Measurements from ENCODE around the gene EIF2B2.

Gene EIF2B2

GRCh38 chr14:74974364-74975058 lies 28.2 kb upstream of the EIF2B2 start:
- peaks cover 2% of the 10 kb centered on the region for H3K4me1 ChIP-seq (ENCODE audit: control insufficient read depth, insufficient read depth, low read length, unreplicated experiment)
- no peaks in the 10 kb centered on the region for H3K36me3 ChIP-seq (ENCODE audit: insufficient read depth, low read length)
- H3K79me2 ChIP-seq (ENCODE audit: control insufficient read depth, insufficient read depth, low read length, unreplicated experiment): no peaks in the 10 kb centered on the region
- no peak overlapping the region for H2AFZ ChIP-seq (ENCODE audit: low read length, unreplicated experiment)
- H3K27ac ChIP-seq (ENCODE audit: low read depth, low read length): no peak overlapping the region
- H3K27me3 ChIP-seq (ENCODE audit: insufficient read depth, low read length): no peaks in the 10 kb centered on the region
- H3K4me3 ChIP-seq (ENCODE audit: low read depth, low read length): no peak overlapping the region

- Histone ChIP-seq H3K27me3 (ENCODE audit: insufficient read depth, low read length) (no peaks in the 10 kb centered on the region), H3K79me2 (ENCODE audit: control insufficient read depth, insufficient read depth, low read length, unreplicated experiment) (no peaks in the 10 kb centered on the region), H2AFZ (ENCODE audit: low read length, unreplicated experiment) (no peak overlapping the region), H3K27ac (ENCODE audit: low read depth, low read length) (no peak overlapping the region), H3K36me3 (ENCODE audit: insufficient read depth, low read length) (no peaks in the 10 kb centered on the region), H3K4me1 (ENCODE audit: control insufficient read depth, insufficient read depth, low read length, unreplicated experiment) (peaks cover 9% of the 10 kb centered on the region), H3K4me3 (ENCODE audit: low read depth, low read length) (no peak overlapping the region)
Observed at GRCh38 chr14:74975059-74975810, 27.5 kb upstream of the EIF2B2 start.

- no peaks in the 10 kb centered on the region for H3K79me2 ChIP-seq (ENCODE audit: control insufficient read depth, insufficient read depth, low read length, unreplicated experiment)
- no peak overlapping the region for H3K4me3 ChIP-seq (ENCODE audit: low read depth, low read length)
- no peaks in the 10 kb centered on the region for H3K27me3 ChIP-seq (ENCODE audit: insufficient read depth, low read length)
- no peak overlapping the region for H3K27ac ChIP-seq (ENCODE audit: low read depth, low read length)
- no peaks in the 10 kb centered on the region for H3K36me3 ChIP-seq (ENCODE audit: insufficient read depth, low read length)
- H2AFZ ChIP-seq (ENCODE audit: low read length, unreplicated experiment): no peak overlapping the region
- peaks cover 22% of the 10 kb centered on the region for H3K4me1 ChIP-seq (ENCODE audit: control insufficient read depth, insufficient read depth, low read length, unreplicated experiment)
Observed at GRCh38 chr14:74976264-74977113, 26.2 kb upstream of the EIF2B2 start.

- Histone ChIP-seq H3K4me3 (ENCODE audit: low read depth, low read length) (no peak overlapping the region), H3K36me3 (ENCODE audit: insufficient read depth, low read length) (no peaks in the 10 kb centered on the region), H3K27ac (ENCODE audit: low read depth, low read length) (no peak overlapping the region), H3K79me2 (ENCODE audit: control insufficient read depth, insufficient read depth, low read length, unreplicated experiment) (no peaks in the 10 kb centered on the region), H3K4me1 (ENCODE audit: control insufficient read depth, insufficient read depth, low read length, unreplicated experiment) (peaks cover 29% of the 10 kb centered on the region), H2AFZ (ENCODE audit: low read length, unreplicated experiment) (no peak overlapping the region), H3K27me3 (ENCODE audit: insufficient read depth, low read length) (no peaks in the 10 kb centered on the region)
Observed at GRCh38 chr14:74977164-74977900, 25.4 kb upstream of the EIF2B2 start.

- Histone ChIP-seq H3K36me3 (ENCODE audit: insufficient read depth, low read length) (no peaks in the 10 kb centered on the region), H3K27me3 (ENCODE audit: insufficient read depth, low read length) (no peaks in the 10 kb centered on the region), H2AFZ (ENCODE audit: low read length, unreplicated experiment) (no peak overlapping the region), H3K4me3 (ENCODE audit: low read depth, low read length) (no peak overlapping the region), H3K79me2 (ENCODE audit: control insufficient read depth, insufficient read depth, low read length, unreplicated experiment) (no peaks in the 10 kb centered on the region), H3K27ac (ENCODE audit: low read depth, low read length) (no peak overlapping the region), H3K4me1 (ENCODE audit: control insufficient read depth, insufficient read depth, low read length, unreplicated experiment) (peaks cover 29% of the 10 kb centered on the region)
Observed at GRCh38 chr14:74977901-74978385, 24.8 kb upstream of the EIF2B2 start.

- Histone ChIP-seq H3K27me3 (ENCODE audit: insufficient read depth, low read length) (no peaks in the 10 kb centered on the region), H2AFZ (ENCODE audit: low read length, unreplicated experiment) (no peak overlapping the region), H3K36me3 (ENCODE audit: insufficient read depth, low read length) (no peaks in the 10 kb centered on the region), H3K4me3 (ENCODE audit: low read depth, low read length) (no peak overlapping the region), H3K4me1 (ENCODE audit: control insufficient read depth, insufficient read depth, low read length, unreplicated experiment) (peaks cover 29% of the 10 kb centered on the region), H3K27ac (ENCODE audit: low read depth, low read length) (no peak overlapping the region), H3K79me2 (ENCODE audit: control insufficient read depth, insufficient read depth, low read length, unreplicated experiment) (no peaks in the 10 kb centered on the region)
Observed at GRCh38 chr14:74978416-74978947, 24.2 kb upstream of the EIF2B2 start.

GRCh38 chr14:74979029-74979428 lies 23.7 kb upstream of the EIF2B2 start:
- H3K4me1 ChIP-seq (ENCODE audit: control insufficient read depth, insufficient read depth, low read length, unreplicated experiment): peaks cover 29% of the 10 kb centered on the region
- H3K27me3 ChIP-seq (ENCODE audit: insufficient read depth, low read length): no peaks in the 10 kb centered on the region
- H3K4me3 ChIP-seq (ENCODE audit: low read depth, low read length): no peak overlapping the region
- H3K79me2 ChIP-seq (ENCODE audit: control insufficient read depth, insufficient read depth, low read length, unreplicated experiment): no peaks in the 10 kb centered on the region
- H2AFZ ChIP-seq (ENCODE audit: low read length, unreplicated experiment): no peak overlapping the region
- H3K27ac ChIP-seq (ENCODE audit: low read depth, low read length): no peak overlapping the region
- H3K36me3 ChIP-seq (ENCODE audit: insufficient read depth, low read length): no peaks in the 10 kb centered on the region

- no peak overlapping the region for H3K4me3 ChIP-seq (ENCODE audit: low read depth, low read length)
- H3K36me3 ChIP-seq (ENCODE audit: insufficient read depth, low read length): no peaks in the 10 kb centered on the region
- H3K4me1 ChIP-seq (ENCODE audit: control insufficient read depth, insufficient read depth, low read length, unreplicated experiment): peaks cover 29% of the 10 kb centered on the region
- no peak overlapping the region for H2AFZ ChIP-seq (ENCODE audit: low read length, unreplicated experiment)
- H3K27ac ChIP-seq (ENCODE audit: low read depth, low read length): no peak overlapping the region
- H3K79me2 ChIP-seq (ENCODE audit: control insufficient read depth, insufficient read depth, low read length, unreplicated experiment): no peaks in the 10 kb centered on the region
- no peaks in the 10 kb centered on the region for H3K27me3 ChIP-seq (ENCODE audit: insufficient read depth, low read length)
Observed at GRCh38 chr14:74979442-74980397, 23.0 kb upstream of the EIF2B2 start.

- Histone ChIP-seq H3K4me3 (ENCODE audit: low read depth, low read length) (no peak overlapping the region), H3K27me3 (ENCODE audit: insufficient read depth, low read length) (no peaks in the 10 kb centered on the region), H3K27ac (ENCODE audit: low read depth, low read length) (no peak overlapping the region), H3K79me2 (ENCODE audit: control insufficient read depth, insufficient read depth, low read length, unreplicated experiment) (no peaks in the 10 kb centered on the region), H3K4me1 (ENCODE audit: control insufficient read depth, insufficient read depth, low read length, unreplicated experiment) (peaks cover 29% of the 10 kb centered on the region), H3K36me3 (ENCODE audit: insufficient read depth, low read length) (no peaks in the 10 kb centered on the region), H2AFZ (ENCODE audit: low read length, unreplicated experiment) (no peak overlapping the region)
Observed at GRCh38 chr14:74980398-74980730, 22.4 kb upstream of the EIF2B2 start.

Measured in ACC112 (cell line).